Neutrophil (primary cell): ENCODE measurements around the gene SATB2.

Source experiments
- H3K27ac ChIP-seq: fragments of 200-600 bp; sonication (generic); 2 replicates; pipeline ENCODE4 v1.5.1; 2016; ENCODE audit warnings: mild to moderate bottlenecking, moderate library complexity
- H3K27me3 ChIP-seq: fragments of 200-600 bp; sonication (generic); 2 replicates; pipeline ENCODE4 v1.6.0; 2016; ENCODE audit warnings: mild to moderate bottlenecking
- H3K36me3 ChIP-seq: fragments of 200-600 bp; sonication (generic); 2 replicates; pipeline ENCODE4 v1.5.1; 2017
- H3K4me1 ChIP-seq, 2 experiments: fragments of 200-600 bp in 1 of 2; sonication (generic) in 1 of 2; 1 replicate in 1 of 2; 2 replicates in 1 of 2; pipeline versions ENCODE4 v1.5.1 to v1.6.1; 2013 to 2016; ENCODE audit warnings: low read depth in 1 of 2, low read length in 1 of 2, mild to moderate bottlenecking in 1 of 2, moderate library complexity in 1 of 2; ENCODE audit not compliant: control insufficient read depth in 1 of 2, insufficient read depth in 1 of 2
- H3K4me3 ChIP-seq, 2 experiments: fragments of 200-600 bp in 1 of 2; sonication (generic) in 1 of 2; 1 replicate in 1 of 2; 2 replicates in 1 of 2; pipeline ENCODE4 v1.5.1; 2013 to 2016; ENCODE audit warnings: low read depth in 1 of 2, low read length in 1 of 2, mild to moderate bottlenecking in 1 of 2, moderate library complexity in 1 of 2
- H3K9me3 ChIP-seq: fragments of 200-600 bp; sonication (generic); 2 replicates; pipeline ENCODE4 v1.5.1; 2016
- TF ChIP-seq, protein P1 (sequence below): fragments of 200-600 bp; sonication (generic); IDR thresholded peaks from 2 replicates; pipeline ENCODE4 v1.5.1; 2016; ENCODE audit warnings: antibody characterized with exemption

Gene SATB2

DNA sequence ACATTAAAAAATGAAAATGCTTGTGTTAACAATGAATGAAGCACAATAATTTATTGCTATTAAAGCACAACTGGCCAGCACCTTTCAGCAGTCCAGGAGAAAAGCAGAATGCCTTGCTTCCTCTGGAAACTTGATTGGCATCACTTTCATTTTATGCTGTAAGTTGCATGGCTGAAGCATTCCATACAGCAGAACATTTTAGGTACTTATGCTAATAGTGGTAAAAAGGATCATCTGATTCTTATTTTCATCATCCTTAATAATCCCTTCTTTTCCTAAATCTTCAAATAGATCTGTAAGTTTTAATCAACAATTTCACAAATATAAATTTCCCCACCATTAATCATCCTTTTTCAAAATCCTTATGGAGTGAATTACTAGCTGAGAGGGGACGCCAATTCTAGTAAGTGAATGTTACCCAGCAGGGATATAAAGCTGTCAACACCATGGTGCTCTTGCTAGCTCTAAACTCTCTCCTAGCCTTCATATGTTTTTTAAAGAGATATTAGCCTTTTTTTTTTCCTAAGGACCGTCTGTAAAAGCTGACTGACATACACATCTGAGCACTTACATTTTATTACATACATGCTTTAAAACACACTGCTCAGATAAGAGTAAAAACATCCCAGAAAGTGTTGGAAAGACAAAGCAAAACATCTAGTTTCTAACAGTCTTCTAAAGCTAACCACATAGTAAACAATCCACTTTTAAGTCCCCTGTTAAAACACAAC is 5.3 kb downstream of the SATB2 start:
- H3K27ac ChIP-seq: no peak overlapping the region
- TF ChIP-seq, protein P1, sequence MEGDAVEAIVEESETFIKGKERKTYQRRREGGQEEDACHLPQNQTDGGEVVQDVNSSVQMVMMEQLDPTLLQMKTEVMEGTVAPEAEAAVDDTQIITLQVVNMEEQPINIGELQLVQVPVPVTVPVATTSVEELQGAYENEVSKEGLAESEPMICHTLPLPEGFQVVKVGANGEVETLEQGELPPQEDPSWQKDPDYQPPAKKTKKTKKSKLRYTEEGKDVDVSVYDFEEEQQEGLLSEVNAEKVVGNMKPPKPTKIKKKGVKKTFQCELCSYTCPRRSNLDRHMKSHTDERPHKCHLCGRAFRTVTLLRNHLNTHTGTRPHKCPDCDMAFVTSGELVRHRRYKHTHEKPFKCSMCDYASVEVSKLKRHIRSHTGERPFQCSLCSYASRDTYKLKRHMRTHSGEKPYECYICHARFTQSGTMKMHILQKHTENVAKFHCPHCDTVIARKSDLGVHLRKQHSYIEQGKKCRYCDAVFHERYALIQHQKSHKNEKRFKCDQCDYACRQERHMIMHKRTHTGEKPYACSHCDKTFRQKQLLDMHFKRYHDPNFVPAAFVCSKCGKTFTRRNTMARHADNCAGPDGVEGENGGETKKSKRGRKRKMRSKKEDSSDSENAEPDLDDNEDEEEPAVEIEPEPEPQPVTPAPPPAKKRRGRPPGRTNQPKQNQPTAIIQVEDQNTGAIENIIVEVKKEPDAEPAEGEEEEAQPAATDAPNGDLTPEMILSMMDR: no peak
- H3K36me3 ChIP-seq: no peaks in the 10 kb centered on the region
- H3K27me3 ChIP-seq: peaks cover 99% of the 10 kb centered on the region
- H3K4me1 ChIP-seq: peaks cover 17 to 21% of the 10 kb centered on the region in 2 experiments
- no peak overlapping the region for H3K4me3 ChIP-seq
- no peaks in the 10 kb centered on the region for H3K9me3 ChIP-seq

DNA sequence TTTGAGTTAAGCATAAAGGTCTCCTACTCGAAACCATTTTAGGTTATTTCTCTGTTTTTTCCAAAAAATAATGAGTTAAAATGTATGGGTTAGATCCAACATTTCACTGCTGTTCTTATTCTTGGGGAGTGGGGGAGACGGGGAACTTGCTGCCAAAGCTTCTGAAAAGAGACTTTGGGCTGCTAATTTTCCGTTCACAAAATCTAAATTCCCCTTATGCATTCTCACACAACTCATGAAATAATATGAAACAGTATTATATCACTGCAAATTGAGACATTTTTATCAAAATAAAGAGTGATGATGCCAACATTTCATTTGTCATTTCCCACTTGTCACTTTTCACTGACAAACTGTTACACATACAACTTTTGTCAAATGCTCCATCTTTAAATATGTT is 7.8 kb downstream of the SATB2 start:
- no peaks in the 10 kb centered on the region for H3K36me3 ChIP-seq
- H3K4me3 ChIP-seq: no peak overlapping the region
- H3K27ac ChIP-seq: no peak overlapping the region
- H3K4me1 ChIP-seq: no peaks in the 10 kb centered on the region
- H3K27me3 ChIP-seq: peaks cover 99% of the 10 kb centered on the region
- TF ChIP-seq, protein P1: no peak
- no peaks in the 10 kb centered on the region for H3K9me3 ChIP-seq

DNA sequence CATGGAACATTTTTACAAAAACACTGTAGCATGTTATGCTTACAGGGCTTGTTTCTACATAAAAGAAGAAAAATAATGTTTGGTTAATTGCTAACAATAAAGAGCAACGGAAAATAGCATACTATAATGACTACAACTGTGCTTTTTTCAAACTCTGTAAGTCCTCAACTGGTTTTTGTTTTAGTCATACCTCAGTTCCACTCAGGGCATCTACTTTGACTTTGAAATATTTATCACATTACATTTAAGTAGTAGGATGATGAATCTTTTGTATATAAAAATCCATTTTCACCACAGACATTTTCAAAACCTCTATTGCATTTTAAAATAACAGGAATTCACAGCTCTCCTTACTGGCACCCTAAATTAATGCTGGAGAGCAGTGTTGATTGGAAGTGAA is 8.3 kb downstream of the SATB2 start:
- Histone ChIP-seq H3K27ac (no peak overlapping the region), H3K27me3 (peaks cover 99% of the 10 kb centered on the region), H3K4me1 (no peaks in the 10 kb centered on the region), H3K36me3 (no peaks in the 10 kb centered on the region), H3K4me3 (no peak overlapping the region), H3K9me3 (no peaks in the 10 kb centered on the region)
- TF ChIP-seq, protein P1: no peak

DNA sequence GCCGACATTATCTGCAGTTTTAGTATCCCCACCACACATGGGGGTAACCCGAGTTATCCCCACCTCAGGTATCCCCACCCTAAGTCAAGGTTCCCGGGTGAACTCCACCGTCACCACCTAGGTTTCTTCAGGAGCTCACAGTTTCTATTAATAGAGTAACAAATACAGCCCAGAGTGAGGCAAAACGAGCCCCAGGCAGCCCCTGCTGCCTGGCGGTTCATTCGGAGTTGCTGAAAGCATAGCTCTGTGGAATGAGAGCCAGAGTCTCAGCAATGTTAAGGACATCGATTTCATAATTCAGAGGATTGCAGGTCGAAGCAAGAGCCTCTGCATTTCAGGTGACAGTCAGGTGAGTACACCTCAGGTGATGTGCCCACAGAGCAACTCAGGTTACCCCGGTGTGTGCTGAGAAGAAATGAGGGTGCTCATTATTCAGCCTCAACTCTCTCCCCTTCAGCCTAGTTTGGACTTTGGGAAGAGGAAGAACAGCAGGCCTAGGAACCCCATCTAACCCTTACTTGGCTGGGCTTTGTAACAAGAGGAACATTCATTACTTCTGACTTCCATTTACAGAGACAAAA is 10.7 kb downstream of the SATB2 start:
- Histone ChIP-seq H3K27ac (no peak overlapping the region), H3K4me3 (no peak overlapping the region), H3K4me1 (no peaks in the 10 kb centered on the region), H3K9me3 (no peaks in the 10 kb centered on the region), H3K27me3 (peaks cover 99% of the 10 kb centered on the region), H3K36me3 (no peaks in the 10 kb centered on the region)
- TF ChIP-seq, protein P1: no peak

DNA sequence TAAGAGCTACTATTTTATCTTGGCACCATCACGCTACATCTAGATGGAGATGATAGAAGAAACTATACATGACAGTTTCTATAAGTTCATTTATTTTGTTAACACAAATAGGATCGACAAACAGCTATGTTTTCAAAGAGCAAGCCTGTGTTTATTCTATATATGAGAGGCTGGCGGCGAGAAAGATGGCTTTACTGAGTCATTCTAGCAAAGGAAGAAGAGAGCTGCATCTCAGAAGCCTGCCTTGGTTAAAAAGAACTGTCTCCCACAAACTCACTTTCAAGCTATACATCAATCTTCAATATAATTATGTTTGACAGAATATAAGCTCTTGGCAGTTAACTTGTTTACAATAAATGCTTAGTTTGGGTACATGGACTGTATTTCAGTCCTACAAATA is 13.0 kb downstream of the SATB2 start:
- Histone ChIP-seq H3K9me3 (no peaks in the 10 kb centered on the region), H3K36me3 (no peaks in the 10 kb centered on the region), H3K4me3 (no peak overlapping the region), H3K27me3 (peaks cover 86% of the 10 kb centered on the region), H3K27ac (no peak overlapping the region), H3K4me1 (no peaks in the 10 kb centered on the region)
- TF ChIP-seq, protein P1: no peak
